T follicular helper cell (primary cell): ENCODE data around the gene CSRP1.
"Not testable (repeated sequence)": the region's sequence is repeated elsewhere in the genome, so short reads cannot be mapped to it uniquely, and the experiment has no call there.

Experiments used
- DNase-seq: peaks from one replicate; pipeline ENCODE4 v3.0.0-alpha.2; 2020; ENCODE audit warnings: low read depth

CSRP1 gene

DNA sequence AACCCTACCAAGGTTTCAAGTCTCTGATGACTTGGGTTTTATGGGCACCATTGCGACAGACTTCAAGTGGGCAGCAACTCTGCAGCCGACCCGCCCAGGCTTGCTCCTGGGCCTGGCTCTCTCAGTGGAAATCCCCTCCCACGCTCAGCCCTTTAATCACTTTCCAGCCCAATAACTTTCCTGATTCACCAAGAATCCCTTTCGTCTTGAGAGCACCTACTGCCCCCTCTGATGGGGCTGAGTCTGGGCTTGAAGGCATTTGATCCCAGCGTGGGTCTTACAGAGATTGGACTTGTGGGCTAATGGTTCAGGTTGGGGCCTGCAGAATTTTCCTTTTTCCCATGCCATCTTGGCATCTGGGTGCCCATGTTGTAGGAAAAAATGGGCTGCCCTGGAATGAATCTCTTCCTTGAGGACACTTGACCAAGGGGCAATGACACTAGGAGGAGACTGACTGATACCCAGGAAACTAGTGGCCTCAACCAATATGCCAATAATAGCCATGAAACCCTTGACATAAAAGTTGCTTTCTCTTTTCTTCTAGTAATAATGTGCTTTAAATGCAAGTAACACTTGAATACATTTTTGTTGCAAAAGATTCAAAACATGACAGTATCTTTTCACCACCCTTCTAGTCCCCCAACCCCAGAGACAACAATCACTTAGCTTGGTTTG is 30.1 kb downstream of the CSRP1 start:
- DNase-seq = no peak

DNA sequence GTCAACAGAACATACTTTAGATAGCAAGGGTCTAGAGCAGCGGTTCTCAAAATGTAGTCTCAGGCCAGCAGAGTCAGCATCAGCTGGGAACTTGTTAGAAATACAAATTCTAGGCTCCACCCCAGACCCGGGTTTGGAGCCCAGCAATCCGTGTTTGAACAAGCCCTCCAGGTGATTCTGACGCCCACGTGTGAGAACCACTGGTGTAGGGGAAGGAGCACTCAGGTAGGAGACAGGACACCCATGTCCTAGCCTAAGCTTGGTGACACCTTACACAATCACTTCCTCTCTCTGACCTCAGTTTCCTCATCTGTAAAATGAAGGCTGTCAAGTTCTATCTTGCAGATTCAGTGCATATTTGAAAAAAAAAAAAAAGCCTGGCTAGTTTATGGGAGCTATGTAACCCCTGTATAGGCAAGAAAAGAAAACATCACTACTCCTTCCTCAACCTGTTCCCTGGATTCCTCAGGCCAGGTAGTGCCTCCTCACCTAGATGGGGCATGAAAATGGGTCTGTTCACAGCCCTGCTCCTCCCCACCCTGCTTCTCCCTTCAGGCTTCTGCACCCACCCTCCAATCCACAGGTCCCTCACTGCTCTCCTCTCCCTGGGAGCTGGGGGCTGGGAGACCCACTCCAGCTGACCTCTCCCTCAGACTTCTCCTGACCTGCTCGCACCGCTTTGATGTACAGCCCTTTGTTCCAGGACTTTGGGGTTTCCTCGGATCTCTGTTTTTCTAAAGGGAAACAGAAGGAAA is 30.8 kb downstream of the CSRP1 start:
- DNase-seq = no peak

DNA sequence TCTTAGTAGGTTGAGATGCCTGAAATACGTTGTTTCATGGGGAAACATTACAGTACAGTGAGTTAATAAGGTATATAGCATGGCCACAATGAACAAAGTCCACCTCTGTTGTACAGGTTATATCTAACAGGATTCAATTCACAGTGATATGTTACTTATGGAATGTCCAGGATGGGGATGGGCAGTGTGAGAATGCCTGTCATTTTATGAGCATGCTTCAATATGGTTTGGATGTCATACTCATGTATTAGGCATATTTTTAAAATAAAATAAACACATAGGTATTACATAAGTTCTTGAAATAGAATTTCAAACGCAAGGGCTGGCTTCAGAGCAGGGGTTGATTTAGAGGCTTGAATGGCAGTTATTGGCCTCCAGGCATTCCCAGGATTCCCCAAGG is 31.8 kb downstream of the CSRP1 start:
- DNase-seq = no peak

DNA sequence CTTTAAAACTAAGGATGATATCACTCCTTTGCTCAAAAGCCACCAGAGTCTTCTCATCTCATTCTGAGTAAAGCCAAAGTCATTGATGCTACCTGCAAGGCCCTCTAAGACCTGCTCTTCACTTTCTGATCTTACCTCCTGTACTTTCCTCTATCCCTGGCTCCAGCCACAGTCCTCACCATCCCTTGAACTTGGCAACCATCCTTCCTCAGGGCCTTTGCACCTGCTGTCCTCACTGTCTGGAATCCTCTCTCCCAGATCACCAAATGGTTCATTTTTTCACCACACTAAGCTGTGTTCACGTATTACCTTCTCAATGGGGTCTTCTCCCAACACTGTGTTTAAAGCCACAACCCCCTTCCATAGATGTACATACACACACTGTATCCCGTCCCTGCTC is 33.6 kb downstream of the CSRP1 start:
- no peak for DNase-seq

DNA sequence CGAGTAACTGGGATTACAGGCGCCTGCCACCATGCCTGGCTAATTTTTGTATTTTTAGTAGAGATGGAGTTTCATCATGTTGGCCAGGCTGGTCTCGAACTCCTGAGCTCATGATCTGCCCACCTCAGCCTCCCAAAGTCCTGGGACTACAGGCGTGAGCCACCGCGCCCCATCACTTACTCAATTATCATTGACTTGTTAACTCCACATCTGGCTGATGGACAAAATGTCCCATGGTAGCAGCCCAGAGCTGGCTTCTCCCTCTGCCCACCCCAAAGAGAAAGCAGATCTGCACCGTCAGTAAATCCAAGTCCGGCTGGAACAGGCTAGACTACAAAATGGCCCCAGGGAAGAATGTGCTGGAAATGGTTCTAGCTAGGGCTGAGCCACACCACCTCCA is 34.6 kb downstream of the CSRP1 start:
- not testable (repeated sequence) for DNase-seq

DNA sequence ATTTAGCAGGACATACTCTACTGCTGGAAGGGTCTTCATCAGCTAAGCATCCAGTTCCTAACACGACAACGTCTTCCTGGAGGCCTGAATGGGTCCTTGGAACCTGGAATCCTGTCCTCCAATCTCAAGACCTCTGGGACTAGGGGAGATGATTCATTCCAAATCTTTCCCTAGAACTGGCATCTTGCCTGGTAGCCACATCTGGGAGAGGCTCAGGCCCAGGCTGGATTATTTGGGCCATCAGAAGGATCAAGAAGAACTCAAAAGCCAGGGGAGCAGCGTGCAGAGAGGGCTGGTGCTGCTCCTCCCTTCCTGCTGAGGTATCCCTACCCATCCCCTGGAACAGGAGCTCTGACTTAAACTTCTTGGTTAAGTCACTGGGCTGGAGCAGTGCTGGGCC is 35.2 kb downstream of the CSRP1 start:
- DNase-seq = no peak

DNA sequence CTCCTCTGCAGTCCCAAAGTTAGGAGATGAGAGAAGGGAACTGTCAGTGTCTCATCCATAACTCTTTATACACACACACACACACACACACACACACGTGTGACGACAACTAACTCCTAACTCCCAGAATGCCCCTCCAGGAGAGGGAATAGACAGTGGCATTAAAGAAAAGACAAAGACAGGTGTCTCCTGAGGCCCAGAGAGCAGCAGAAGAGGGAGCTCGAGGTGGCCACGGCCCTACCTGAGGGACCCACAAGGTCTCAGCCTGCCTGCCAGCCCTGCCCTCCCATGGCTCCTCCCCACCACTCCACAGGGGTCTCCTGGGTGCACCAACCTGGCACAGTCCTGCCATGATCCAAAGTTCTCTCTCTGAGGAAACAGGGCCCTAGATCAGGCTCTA is 36.3 kb downstream of the CSRP1 start:
- DNase-seq = no peak

DNA sequence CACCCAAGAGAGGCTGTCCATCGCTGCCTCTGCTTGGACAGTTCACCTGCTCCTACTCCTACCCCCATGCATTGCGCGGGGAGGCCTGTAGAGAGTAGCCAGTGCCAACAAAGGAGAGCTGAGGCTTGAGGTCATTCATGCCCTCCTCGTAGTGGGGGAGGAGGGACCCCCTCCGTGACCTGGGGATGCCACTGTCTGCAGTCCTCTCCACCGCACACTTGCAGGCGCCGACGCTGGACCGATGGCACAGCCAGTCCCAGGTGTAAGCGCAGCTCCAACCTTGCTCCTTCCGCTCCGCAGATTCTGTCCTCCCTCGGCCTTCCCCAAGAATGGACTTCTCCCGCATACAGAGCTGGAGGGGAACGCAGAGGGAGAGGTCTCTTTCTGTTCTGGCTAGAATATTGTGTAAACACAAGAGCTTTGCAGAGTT is 37.3 kb downstream of the CSRP1 start:
- no peak for DNase-seq

DNA sequence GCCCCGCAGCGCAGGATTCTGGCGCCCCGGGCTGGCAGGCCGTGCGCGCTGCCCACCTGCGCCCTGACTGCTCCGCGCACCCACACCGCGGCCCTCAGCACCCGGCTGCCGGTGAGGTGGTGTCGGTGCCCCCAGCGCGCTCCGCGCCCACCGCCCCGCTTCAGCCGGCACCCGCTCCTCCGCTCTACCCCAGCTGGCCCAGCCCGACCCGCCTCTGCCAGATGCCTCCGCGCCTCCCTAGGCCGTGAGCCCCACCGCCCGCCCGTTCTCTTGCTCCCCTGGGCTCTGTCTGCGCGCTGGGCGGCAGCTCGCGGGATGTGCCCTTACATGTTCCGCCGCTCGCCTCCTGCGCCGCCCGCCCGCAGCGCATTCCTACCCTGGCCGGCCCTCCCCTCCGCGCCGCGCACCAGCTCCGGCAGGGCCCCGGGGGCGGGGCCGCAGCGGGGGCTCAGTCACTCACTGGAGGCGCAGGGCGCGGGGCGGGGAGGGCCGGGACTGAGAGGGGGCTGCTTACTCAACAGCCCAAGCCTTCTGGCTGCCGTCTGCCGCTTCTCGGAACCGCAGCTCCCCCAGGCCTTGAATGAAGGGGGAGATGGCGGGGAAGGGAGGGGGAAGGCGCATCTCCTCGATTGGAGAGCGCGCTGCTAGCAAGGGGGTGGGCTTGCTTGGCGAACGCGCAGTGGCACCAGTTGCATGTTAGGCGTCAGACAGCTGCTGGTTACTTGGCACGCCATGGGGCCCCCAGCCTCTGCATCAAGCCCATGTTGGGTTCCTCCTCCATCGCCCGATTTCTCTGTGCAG is 37.9 kb downstream of the CSRP1 start, which contains the start of gene PHLDA3:
TSS of gene PHLDA3 (minus strand) at position 345 of the 801 bp plus-strand sequence. CDS start 402 bp downstream, outside the sequence.
- DNase-seq = no peak

DNA sequence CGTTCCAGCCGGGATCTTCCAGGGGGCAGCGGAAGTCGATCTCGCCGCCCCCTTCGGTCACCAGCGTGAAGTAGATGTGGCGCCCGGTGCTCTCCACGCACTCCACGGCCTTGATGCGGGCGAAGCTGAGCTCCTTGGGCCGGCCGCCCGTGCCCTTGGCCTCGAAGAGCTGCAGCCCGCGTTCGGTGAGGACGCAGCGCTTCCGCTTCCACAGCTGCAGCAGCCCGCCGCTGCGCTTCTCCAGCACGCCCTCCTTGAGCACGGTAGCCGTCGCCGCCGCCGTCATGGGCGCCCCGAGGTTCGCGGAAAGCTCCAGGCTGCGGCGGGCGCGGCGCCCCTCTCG is 38.5 kb downstream of the CSRP1 start:
- DNase-seq = no peak

DNA sequence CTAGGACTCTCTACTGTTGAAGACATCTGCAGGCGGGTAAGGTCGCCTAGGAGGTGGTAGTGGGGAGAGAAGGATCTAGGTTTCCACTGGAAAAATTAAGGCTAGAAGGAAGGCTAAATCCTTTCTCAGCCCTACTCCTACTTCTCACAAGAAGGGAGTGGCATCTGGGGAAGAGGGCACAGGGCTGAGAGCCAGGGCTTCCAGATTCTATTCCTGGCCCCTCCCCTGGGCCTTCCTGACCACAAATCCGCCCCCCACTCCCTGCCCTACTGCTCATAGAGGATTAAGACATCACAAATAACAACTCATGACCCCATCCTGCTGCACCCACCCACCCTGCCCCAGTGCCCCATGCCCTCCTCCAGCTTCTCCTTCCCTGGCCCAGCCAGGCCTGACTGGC is 40.4 kb downstream of the CSRP1 start:
- DNase-seq = no peak

DNA sequence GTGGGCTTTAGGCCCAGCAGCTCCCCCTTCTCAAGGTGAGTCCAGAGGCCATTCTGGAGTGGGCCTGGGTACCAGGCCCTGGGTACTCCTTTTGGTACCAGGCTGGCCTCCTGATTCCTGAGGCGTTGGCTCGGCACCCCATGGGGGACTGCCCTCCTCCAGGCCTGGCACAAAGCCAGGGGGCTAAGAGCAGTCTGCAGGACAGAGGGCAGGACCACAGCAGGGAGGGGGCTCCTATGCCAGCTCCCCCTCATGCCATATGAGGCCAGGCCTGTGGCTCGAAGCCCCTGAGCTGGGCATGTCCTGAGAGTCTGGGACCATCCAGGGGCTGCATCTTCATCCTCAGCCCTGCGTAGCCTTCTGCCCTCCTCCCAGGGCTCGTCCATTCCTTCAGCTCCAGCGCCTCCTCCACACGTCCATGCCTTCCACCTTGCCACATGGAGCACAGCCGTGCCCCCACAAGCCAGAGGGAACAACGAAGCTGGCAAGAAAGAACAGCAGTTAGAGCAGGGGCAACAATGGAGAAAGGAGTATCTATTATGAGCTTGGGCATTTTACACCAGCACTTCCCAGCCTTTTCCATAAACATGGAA is 41.1 kb downstream of the CSRP1 start:
- no peak for DNase-seq

DNA sequence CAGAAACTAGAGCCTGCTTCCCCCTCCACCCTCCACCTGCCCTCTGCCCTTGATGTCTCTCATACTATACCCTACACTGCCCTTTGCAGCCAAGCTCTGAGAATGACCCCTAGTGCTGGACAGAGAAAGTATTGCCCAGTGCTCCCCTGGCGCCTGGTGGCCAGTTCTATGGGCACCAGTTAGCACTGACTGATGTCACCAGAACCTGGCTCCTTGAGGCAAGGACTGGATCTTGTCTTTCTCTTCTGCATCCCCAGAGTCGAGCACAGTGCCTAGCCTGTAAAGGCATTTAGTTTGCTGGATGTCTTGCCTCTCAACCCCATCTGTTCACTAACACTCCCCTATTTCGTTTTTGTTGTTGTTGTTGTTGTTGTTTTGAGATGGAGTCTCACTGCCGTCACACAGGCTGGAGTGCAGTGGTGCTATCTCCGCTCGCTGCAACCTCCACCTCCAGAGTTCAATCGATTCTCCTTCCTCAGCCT is 43.8 kb downstream of the CSRP1 start:
- no peak for DNase-seq

DNA sequence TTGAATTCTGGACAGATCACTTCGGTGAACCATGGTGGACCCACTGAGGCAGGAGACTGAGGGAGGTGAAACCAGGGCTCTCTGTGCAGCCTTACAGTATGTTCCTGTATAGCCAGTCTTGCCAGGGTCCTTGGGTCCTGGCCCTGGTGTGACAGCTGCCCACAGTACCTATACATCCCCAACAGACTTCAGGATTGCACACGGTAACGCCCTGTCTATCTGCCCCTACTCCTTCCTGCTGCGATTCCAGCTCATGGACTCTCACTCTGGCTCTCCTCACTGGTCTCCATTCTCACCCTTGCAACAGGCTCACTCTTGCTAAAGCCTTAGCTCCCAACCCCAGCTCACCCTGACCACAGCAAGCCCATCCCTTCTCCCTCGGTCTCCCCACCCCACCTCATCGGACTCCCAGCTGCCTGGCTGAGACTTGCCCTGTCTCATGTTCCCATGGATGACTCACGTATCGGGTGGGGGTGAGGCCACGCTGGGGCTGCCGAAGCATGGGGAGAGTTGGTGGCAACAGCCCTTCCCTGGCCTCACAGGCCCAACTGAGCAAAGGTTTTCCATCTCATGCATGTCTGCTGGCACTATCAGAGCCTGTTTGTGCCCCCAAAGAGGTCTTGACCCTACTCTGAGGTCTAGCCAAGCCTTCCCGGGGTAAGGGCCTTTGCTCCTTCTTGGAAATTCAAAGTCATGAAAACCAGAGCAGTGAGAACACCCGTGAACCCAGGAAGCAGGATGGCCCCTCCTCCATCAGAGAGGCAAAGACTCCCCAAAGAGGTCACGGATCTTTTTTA is 45.1 kb downstream of the CSRP1 start:
- DNase-seq = no peak

DNA sequence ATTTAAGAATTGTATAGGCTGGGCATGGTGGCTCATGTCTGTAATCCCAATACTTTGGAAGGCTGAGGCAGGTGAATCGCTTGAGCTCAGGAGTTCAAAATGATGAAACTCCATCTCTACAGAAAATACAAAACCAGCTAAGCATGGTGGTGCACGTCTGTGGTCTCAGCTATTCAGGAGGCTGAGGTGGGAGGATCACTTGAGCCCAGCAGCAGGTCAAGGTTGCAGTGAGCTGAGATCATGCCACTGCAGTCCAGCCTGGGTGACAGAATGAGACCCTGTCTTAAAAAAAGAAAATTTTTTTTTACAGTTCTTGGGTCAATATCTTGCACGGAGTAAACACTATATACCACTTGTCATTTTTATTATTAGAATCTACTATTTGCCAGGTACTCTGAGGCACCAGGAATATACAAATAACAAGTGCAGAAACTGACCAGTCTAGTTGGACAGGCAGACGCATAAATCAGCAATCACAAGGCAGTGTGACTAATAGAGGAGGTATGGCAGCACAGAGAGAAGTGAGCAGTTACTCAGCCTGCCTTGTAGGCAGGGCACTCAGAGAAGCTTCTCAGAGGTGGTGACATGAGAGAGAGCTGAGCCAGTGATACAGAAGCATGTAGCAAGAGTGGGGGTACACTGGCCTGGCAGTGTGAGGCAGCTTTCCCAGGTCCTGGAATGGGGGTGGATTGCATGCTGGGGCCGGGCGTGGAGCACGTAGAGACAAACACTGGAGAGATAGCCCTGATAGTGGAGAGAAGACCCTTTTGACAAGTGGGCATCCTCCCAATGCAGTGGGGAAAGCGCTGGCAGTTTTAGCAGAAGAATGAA is 45.9 kb downstream of the CSRP1 start:
- DNase-seq = no peak

DNA sequence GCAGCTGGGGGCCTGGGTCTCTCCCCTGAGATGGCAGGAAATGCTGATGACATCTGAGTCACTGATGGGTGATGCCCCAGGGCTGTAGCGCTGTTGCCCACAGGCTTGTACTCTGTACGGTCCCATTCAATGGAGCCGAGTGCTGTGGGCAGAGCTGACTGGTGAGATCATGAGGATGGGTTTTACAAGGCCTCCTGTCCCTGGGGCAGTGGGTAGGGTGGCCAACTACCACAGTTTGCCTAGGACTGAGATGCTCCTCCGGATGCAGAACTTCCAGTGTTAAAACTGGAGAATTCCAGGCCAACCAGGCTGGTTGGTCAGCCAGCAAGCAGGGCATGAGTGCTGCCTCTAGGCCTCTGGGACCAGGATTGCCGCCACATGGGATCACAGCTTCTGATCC is 47.1 kb downstream of the CSRP1 start:
- no peak for DNase-seq

DNA sequence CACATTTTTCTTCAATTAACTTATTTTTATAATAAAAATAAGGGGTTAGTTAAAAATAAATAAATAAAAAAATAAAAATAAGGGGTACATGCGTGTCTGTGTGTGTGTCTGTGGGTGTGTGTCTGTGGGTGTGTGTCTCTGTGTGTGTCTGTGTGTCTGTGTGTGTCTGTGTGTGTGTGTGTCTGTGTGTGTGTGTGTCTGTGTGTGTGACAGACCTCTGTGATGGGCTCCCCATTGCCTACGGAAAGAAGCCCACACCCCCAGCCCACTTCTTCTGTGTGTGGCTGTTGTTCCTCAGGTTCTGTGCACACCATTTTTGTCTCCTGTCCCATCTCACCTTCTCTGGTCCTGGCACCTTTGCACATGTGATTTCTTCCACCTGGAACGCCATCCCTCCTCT is 47.9 kb downstream of the CSRP1 start:
- DNase-seq = no peak

DNA sequence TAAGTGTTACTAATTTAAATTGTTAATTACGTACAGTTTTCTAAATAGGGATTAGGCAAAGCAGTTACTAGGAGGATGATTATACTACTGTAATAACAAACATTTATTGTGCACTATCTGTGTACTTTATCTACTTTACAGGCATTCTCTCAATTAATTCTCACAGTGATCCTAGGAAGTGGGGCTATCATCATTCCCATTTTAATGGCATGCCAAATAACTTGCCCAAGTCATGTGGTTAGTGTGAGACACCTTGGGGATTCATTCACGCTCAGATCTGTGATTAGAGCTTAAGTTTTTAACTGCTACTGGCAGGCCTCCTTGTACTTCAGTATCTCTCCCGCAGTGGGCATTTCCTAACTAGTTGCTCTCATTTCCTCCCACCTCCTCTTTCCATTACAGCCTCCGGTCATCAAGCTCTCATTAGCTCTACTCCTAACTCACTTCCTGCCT is 49.4 kb downstream of the CSRP1 start:
- no peak for DNase-seq

DNA sequence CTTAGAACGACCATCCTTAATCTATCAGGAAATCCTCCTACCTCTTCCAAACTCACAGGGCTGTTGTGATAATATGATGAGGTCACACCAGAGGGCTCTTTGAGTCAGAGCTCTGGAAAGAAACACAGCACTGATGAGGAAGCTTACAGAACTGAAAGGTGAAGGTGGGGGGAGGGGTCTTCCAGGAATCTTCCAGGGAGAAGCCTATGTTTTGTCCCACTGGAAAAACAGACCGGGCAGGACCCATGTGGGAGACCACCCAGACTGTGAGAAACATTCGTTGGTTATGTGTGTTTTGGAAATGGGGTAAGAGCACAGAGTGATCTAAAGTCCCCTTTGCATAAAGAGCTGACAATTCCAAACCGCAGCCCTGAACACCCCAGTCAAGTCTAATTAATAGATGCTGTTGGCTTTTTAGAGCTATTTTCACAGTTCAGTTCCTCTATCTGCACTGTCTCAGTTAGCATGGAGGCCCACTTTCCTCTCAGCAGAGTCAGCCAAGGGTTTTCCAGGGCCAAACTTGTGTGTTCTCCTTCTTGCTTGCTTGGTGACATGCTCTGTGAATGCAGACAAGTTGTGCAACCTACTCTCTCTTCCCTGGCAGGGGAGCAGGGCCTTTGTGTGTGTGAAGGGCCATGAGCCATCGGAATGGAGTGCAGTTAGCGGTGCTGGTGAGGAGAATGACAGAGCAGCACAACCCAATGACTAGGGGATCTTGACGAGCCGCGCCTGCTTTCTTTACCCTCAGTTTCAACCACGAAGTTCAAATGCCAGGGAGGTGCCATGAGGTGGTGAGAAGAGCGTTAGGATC is 50.2 kb downstream of the CSRP1 start:
- DNase-seq = no peak

DNA sequence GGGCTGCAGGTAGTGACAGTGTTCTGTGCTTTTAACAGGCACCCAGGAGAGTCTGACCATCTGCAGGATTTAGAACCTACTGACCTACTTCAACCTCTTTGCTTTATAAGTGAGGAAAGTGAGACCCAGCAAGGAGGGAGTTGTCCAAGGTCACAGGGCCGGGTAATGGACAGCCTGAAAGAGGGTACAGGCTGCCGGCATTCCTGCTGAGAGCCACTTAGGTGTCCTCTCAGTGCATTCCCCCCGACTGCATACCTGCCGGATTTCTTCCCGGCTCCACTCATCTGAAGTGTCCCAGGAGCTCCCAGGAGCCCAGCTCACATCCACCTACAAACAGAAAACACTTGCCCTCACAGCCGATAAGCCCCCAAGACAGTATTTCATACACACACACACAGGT is 51.8 kb downstream of the CSRP1 start:
- DNase-seq = no peak
